PFSK-1 (cell line): ENCODE results near the gene ATF6B.

ENCODE experiments used
- FOXP2 ChIP-seq: optimal IDR thresholded peaks from 2 replicates; pipeline ENCODE3; 2011; ENCODE audit warnings: borderline replicate concordance, control low read depth, inconsistent platforms; ENCODE audit not compliant: insufficient read depth; ENCODE audit errors: extremely low read length, extremely low read depth
- POLR2AphosphoS5 ChIP-seq: IDR thresholded peaks from 2 replicates; pipeline ENCODE4 v1.6.1; 2012; ENCODE audit warnings: low read depth, mild to moderate bottlenecking, control low read depth, low read length, moderate library complexity
- TF ChIP-seq, protein P1 (sequence below), 2 experiments: IDR thresholded peaks; 2 replicates each; pipeline versions ENCODE4 v1.6.1 to v1.8.0; 2011 to 2012; ENCODE audit warnings: low read depth in 2 of 2, low read length in 2 of 2, control low read depth in 1 of 2, inconsistent platforms in 1 of 2, mild to moderate bottlenecking in 1 of 2, moderate library complexity in 1 of 2; ENCODE audit not compliant: insufficient read depth in 1 of 2

- no peak for TF ChIP-seq POLR2AphosphoS5
- TF ChIP-seq, protein P1, sequence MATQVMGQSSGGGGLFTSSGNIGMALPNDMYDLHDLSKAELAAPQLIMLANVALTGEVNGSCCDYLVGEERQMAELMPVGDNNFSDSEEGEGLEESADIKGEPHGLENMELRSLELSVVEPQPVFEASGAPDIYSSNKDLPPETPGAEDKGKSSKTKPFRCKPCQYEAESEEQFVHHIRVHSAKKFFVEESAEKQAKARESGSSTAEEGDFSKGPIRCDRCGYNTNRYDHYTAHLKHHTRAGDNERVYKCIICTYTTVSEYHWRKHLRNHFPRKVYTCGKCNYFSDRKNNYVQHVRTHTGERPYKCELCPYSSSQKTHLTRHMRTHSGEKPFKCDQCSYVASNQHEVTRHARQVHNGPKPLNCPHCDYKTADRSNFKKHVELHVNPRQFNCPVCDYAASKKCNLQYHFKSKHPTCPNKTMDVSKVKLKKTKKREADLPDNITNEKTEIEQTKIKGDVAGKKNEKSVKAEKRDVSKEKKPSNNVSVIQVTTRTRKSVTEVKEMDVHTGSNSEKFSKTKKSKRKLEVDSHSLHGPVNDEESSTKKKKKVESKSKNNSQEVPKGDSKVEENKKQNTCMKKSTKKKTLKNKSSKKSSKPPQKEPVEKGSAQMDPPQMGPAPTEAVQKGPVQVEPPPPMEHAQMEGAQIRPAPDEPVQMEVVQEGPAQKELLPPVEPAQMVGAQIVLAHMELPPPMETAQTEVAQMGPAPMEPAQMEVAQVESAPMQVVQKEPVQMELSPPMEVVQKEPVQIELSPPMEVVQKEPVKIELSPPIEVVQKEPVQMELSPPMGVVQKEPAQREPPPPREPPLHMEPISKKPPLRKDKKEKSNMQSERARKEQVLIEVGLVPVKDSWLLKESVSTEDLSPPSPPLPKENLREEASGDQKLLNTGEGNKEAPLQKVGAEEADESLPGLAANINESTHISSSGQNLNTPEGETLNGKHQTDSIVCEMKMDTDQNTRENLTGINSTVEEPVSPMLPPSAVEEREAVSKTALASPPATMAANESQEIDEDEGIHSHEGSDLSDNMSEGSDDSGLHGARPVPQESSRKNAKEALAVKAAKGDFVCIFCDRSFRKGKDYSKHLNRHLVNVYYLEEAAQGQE (IDR thresholded peaks at IDR 0.05; ENCODE audit: insufficient read depth in 1 of 2, low read depth in 2 of 2, low read length in 2 of 2): no peak
- no peak for TF ChIP-seq FOXP2
Observed at GRCh38 chr6:32108727-32109113, 19.3 kb downstream of the ATF6B start.
